AG04449 (cell line): Measurements from ENCODE around the gene SYT14.

Source experiments
- CTCF ChIA-PET: fragments of 350-600 bp; formaldehyde crosslinking; extraction: SDS; loops from one replicate; lab custom pipeline; 2021; ENCODE audit warnings: antibody characterized with exemption; lab: Yijun Ruan, JAX
- POLR2A ChIA-PET: fragments of 400-600, 350-600 bp; formaldehyde crosslinking; extraction: SDS; loops from one replicate; lab custom pipeline; 2020; ENCODE audit warnings: antibody characterized with exemption, inconsistent platforms; lab: Yijun Ruan, JAX
- DNase-seq: peaks from one replicate; pipeline ENCODE4 v3.0.0-alpha.2; 2010; ENCODE audit warnings: low read depth, low spot score
- H3K4me3 ChIP-seq: 2 replicates; pipeline ENCODE4 v1.5.1; 2011; ENCODE audit warnings: low read depth, mild to moderate bottlenecking, control low read depth, low read length
- CTCF ChIP-seq: IDR thresholded peaks from one replicate; pipeline ENCODE4 v1.5.1; 2011; ENCODE audit warnings: mild to moderate bottlenecking, moderate library complexity, low read length, control low read depth, inconsistent platforms; ENCODE audit not compliant: insufficient read depth; ENCODE audit errors: missing control alignments

SYT14 gene

GRCh38 chr1:210076620-210077019, 138.6 kb downstream of the SYT14 start:
- POLR2A ChIA-PET = no interaction called here
- CTCF ChIA-PET = no interaction called here
- DNase-seq = no peak
- H3K4me3 ChIP-seq = no peak overlapping the region
- no peak for TF ChIP-seq CTCF

GRCh38 chr1:210081494-210081893, 143.5 kb downstream of the SYT14 start:
- ChIA-PET POLR2A (no interaction called here), CTCF (no interaction called here)
- TF ChIP-seq CTCF = no peak
- no peak overlapping the region for H3K4me3 ChIP-seq
- no peak for DNase-seq

GRCh38 chr1:210085359-210085758, 147.3 kb downstream of the SYT14 start:
- H3K4me3 ChIP-seq = no peak overlapping the region
- DNase-seq = no peak
- ChIA-PET CTCF (no interaction called here), POLR2A (no interaction called here)
- TF ChIP-seq CTCF = no peak

GRCh38 chr1:210087058-210087457, 149.0 kb downstream of the SYT14 start:
- ChIA-PET CTCF (no interaction called here), POLR2A (no interaction called here)

GRCh38 chr1:210089855-210090254, 151.8 kb downstream of the SYT14 start:
- DNase-seq = no peak
- no peak overlapping the region for H3K4me3 ChIP-seq
- no peak for TF ChIP-seq CTCF
- ChIA-PET POLR2A (no interaction called here), CTCF (no interaction called here)

More at GRCh38 chr1:210087058-210087457, 149.0 kb downstream of the SYT14 start:
- no peak for TF ChIP-seq CTCF
- DNase-seq = no peak
- no peak overlapping the region for H3K4me3 ChIP-seq

- no peak overlapping the region for H3K4me3 ChIP-seq
- ChIA-PET POLR2A (no interaction called here), CTCF (no interaction called here)
- DNase-seq = no peak
- TF ChIP-seq CTCF = no peak
Measured at GRCh38 chr1:210092366-210092765, 154.3 kb downstream of the SYT14 start.
